HK-2 (cell line): ENCODE measurements around the gene DYNLT2.
"Not testable (repeated sequence)": the region's sequence is repeated elsewhere in the genome, so short reads cannot be mapped to it uniquely, and the experiment has no call there.

Experiments used
- DNase-seq: peaks from one replicate; pipeline ENCODE4 v3.0.0-alpha.2; 2018; ENCODE audit not compliant: unreplicated experiment

The DYNLT2 gene

DNA sequence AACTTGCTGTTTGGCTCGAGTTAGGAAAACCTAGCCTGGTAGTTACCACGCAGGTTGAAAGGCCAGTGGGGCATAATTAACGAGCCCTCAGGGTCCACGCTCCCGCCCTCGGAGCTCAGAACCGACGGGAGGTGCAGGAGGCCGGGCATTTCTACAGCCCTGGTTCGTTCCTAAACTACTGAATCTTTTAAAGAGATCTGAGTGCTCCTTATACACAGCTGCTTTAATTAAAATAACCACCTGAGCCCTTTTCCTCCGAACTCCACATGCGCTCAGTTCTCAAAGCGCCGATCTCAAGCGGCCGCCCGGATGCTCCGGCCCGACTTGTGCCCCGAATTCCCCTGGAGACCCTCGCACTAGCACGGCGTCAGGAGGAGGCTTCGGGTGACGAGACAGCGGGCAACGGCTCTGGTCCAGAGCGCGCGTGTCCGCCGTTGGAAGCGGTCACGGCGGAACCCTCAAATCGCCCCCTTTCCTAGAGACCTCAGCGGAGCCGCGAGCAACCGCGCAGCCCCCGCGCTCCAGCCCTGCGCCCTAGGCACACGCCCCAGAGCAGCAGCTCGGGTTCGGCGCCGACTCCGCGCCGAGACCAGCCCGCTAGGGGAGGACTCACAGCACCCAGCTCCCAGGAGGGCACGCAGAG, 49.9 kb downstream of the DYNLT2 start:
- no peak for DNase-seq

GRCh38 chr6:169700296-169700695, 51.1 kb downstream of the DYNLT2 start:
- DNase-seq, result no peak

DNA sequence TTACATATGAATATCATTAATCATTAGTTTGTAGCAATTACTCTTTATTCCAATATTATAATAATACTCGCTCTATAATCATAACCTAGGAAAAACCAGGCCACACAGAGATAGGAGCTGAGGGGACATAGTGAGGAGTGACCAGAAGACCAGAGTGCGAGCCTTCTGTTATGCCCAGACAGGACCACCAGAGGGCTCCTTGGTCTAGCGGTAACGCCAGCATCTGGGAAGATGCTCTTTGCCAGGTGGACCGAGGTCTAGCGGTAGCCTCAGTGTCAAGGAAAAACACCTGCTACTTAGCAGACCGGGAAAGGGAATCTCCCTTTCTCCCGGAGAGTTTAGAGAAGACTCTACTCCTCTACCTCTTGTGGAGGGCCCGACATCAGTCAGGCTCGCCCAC, 54.3 kb downstream of the DYNLT2 start:
- DNase-seq, result not testable (repeated sequence)

DNA sequence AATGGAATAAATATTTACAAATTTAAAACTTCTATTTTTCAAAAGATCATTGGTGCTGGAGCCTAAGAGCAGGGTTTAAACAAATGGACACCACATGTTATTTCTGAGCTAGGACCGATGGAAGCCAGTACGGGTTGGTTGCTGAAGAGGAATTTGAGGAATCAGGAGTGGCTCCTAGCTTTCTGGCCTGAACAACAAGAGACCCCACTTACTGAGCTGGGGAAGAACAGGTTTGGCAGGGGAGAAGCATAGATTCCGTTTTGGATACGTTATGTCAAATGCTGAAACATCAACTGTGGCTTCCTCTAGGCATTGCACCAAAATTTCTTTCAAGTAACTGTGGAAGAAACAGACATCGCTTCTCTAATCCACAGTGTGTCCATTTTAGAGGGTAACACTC, 56.2 kb downstream of the DYNLT2 start:
- DNase-seq, result no peak

- no peak for DNase-seq
Observed at GRCh38 chr6:169692516-169692915, 58.9 kb downstream of the DYNLT2 start.

- DNase-seq, result no peak
Observed at GRCh38 chr6:169691260-169691659, 60.1 kb downstream of the DYNLT2 start.
